Activated CD4-positive, alpha-beta T cell treated with anti-CD3 and anti-CD28 coated beads, Interleukin-2, amount 50 U/mL, for 48 hours (primary cell): ENCODE results near the gene ERMARD.

Source experiments
- DNase-seq, 2 experiments: peaks; one replicate each; pipeline ENCODE4 v3.0.0-alpha.2; 2020

The ERMARD gene

GRCh38 chr6:169803271-169803811 is 51.9 kb downstream of the ERMARD start:
- no peak for DNase-seq

GRCh38 chr6:169803816-169804340 is 52.5 kb downstream of the ERMARD start:
- DNase-seq, result no peak

GRCh38 chr6:169804427-169804826 is 53.0 kb downstream of the ERMARD start:
- DNase-seq, result no peak

GRCh38 chr6:169805242-169805838 is 53.9 kb downstream of the ERMARD start:
- no peak for DNase-seq

- no peak for DNase-seq
These were observed 55.3 kb downstream of the ERMARD start for GRCh38 chr6:169806701-169807100.

- DNase-seq, result no peak
These were observed 55.8 kb downstream of the ERMARD start for GRCh38 chr6:169807229-169807628.

GRCh38 chr6:169807699-169808607 is 56.5 kb downstream of the ERMARD start:
- DNase-seq, result no peak

GRCh38 chr6:169808608-169808967 is 57.2 kb downstream of the ERMARD start:
- DNase-seq, result no peak

- no peak for DNase-seq
These were observed 58.0 kb downstream of the ERMARD start for GRCh38 chr6:169809386-169809785.

GRCh38 chr6:169810066-169810989 is 58.9 kb downstream of the ERMARD start:
- DNase-seq, result no peak

- DNase-seq, result no peak
These were observed 59.6 kb downstream of the ERMARD start for GRCh38 chr6:169811072-169811471.

GRCh38 chr6:169811521-169812256 is 60.3 kb downstream of the ERMARD start:
- no peak for DNase-seq

- no peak for DNase-seq
These were observed 60.8 kb downstream of the ERMARD start for GRCh38 chr6:169812257-169812644.

GRCh38 chr6:169813969-169814368 is 62.5 kb downstream of the ERMARD start:
- no peak for DNase-seq

GRCh38 chr6:169816054-169816453 is 64.6 kb downstream of the ERMARD start:
- DNase-seq, result no peak

- no peak for DNase-seq
These were observed 65.6 kb downstream of the ERMARD start for GRCh38 chr6:169816975-169817374.

GRCh38 chr6:169820358-169820757 is 68.9 kb downstream of the ERMARD start:
- DNase-seq, result no peak

- DNase-seq, result no peak
These were observed 72.6 kb downstream of the ERMARD start for GRCh38 chr6:169824021-169824420.

- no peak for DNase-seq
These were observed 73.6 kb downstream of the ERMARD start for GRCh38 chr6:169824848-169825557.

GRCh38 chr6:169825558-169826225 is 74.3 kb downstream of the ERMARD start:
- DNase-seq, result no peak

- no peak for DNase-seq
These were observed 75.3 kb downstream of the ERMARD start for GRCh38 chr6:169826697-169827096.
